Panc1 (cell line): ENCODE measurements around the gene GALNT16.

Source experiments
- POLR2AphosphoS5 ChIP-seq: IDR thresholded peaks from 2 replicates; pipeline ENCODE4 v1.6.1; 2012; ENCODE audit warnings: mild to moderate bottlenecking, low read depth, low read length, moderate library complexity
- TCF7L2 ChIP-seq: IDR thresholded peaks from 2 replicates; pipeline ENCODE4 v1.6.1; 2011; ENCODE audit warnings: mild to moderate bottlenecking, low read depth, low read length, inconsistent platforms
- TF ChIP-seq, protein P1 (sequence below): fragments of 450-650 bp; IDR thresholded peaks from 2 replicates; pipeline ENCODE4 v1.5.1; 2017; ENCODE audit warnings: mild to moderate bottlenecking
- TF ChIP-seq, protein P2 (sequence below), 2 experiments: IDR thresholded peaks; 2 replicates each; pipeline ENCODE4 v1.6.1; 2011 to 2012; ENCODE audit warnings: low read depth in 2 of 2, control low read depth in 1 of 2, low read length in 1 of 2, mild to moderate bottlenecking in 1 of 2, moderate library complexity in 1 of 2; ENCODE audit not compliant: insufficient read depth in 1 of 2

DNA sequence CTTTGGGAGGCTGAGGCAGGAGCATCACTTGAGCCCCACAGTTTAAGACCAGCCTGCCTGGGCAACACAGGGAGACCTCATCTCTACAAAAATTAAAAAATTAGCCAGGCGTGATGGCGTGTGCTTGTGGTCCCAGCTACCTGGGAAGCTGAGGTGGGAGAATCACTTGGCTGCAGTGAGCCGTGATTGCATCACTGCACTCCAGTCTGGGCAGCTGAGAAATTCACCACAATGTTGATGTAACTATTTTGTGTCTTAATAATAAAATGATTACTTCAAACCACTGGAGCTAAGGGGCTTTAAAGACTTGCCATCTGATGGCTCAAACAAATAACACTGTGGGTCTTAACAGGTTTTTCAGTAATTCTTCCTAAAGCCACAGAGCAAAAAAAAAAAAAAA lies 127.4 kb downstream of the GALNT16 start:
- TF ChIP-seq, protein P1, sequence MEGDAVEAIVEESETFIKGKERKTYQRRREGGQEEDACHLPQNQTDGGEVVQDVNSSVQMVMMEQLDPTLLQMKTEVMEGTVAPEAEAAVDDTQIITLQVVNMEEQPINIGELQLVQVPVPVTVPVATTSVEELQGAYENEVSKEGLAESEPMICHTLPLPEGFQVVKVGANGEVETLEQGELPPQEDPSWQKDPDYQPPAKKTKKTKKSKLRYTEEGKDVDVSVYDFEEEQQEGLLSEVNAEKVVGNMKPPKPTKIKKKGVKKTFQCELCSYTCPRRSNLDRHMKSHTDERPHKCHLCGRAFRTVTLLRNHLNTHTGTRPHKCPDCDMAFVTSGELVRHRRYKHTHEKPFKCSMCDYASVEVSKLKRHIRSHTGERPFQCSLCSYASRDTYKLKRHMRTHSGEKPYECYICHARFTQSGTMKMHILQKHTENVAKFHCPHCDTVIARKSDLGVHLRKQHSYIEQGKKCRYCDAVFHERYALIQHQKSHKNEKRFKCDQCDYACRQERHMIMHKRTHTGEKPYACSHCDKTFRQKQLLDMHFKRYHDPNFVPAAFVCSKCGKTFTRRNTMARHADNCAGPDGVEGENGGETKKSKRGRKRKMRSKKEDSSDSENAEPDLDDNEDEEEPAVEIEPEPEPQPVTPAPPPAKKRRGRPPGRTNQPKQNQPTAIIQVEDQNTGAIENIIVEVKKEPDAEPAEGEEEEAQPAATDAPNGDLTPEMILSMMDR, result no peak
- no peak for TF ChIP-seq POLR2AphosphoS5
- TF ChIP-seq, protein P2, sequence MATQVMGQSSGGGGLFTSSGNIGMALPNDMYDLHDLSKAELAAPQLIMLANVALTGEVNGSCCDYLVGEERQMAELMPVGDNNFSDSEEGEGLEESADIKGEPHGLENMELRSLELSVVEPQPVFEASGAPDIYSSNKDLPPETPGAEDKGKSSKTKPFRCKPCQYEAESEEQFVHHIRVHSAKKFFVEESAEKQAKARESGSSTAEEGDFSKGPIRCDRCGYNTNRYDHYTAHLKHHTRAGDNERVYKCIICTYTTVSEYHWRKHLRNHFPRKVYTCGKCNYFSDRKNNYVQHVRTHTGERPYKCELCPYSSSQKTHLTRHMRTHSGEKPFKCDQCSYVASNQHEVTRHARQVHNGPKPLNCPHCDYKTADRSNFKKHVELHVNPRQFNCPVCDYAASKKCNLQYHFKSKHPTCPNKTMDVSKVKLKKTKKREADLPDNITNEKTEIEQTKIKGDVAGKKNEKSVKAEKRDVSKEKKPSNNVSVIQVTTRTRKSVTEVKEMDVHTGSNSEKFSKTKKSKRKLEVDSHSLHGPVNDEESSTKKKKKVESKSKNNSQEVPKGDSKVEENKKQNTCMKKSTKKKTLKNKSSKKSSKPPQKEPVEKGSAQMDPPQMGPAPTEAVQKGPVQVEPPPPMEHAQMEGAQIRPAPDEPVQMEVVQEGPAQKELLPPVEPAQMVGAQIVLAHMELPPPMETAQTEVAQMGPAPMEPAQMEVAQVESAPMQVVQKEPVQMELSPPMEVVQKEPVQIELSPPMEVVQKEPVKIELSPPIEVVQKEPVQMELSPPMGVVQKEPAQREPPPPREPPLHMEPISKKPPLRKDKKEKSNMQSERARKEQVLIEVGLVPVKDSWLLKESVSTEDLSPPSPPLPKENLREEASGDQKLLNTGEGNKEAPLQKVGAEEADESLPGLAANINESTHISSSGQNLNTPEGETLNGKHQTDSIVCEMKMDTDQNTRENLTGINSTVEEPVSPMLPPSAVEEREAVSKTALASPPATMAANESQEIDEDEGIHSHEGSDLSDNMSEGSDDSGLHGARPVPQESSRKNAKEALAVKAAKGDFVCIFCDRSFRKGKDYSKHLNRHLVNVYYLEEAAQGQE (IDR thresholded peaks at IDR 0.05; ENCODE audit: insufficient read depth in 1 of 2, low read depth in 2 of 2, low read length in 1 of 2), result no peak
- TF ChIP-seq TCF7L2, result no peak
